WI38 (cell line): ENCODE results near the gene SNRNP27.

Source experiments
- H3K4me3 ChIP-seq: 2 replicates; pipeline ENCODE4 v1.5.1; 2011; ENCODE audit warnings: low read depth, mild to moderate bottlenecking, control low read depth, low read length
- TF ChIP-seq, protein P1 (sequence below): IDR thresholded peaks from 2 replicates; pipeline ENCODE4 v1.5.1; 2012; ENCODE audit warnings: low read depth, mild to moderate bottlenecking, control low read depth, low read length

SNRNP27 gene

DNA sequence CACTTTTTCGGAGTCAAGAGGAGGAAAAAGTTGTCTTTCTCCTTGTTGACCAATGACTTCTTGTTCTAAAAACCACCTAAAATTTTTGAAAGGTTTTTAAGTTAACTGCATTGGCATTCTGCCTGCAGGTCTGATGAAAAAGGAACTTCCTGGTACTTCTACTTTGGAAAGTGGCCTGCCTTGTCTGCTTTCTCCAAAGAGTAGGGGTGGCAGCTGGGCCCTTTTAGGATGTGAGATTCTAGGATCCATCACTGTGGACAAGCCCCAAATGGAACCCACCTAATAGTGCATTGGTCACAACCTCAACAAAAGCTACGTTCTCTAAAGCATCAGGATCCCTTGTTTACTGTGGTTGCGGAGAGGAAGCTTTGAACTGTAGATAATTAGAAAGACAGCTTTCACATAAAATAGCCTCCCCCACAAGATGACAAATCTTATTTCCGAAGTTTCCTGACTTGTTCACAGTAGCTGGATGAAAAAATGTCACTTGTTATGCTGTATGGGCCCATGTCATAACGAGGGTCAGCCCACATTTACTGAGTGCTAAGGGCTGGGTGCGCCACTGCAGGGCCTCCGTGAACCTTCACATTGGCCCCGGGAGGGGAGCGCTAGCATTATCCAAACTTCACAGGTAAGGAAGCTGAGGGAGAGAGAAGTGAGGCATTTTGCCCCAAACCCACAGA lies 50.2 kb downstream of the SNRNP27 start:
- TF ChIP-seq, protein P1, sequence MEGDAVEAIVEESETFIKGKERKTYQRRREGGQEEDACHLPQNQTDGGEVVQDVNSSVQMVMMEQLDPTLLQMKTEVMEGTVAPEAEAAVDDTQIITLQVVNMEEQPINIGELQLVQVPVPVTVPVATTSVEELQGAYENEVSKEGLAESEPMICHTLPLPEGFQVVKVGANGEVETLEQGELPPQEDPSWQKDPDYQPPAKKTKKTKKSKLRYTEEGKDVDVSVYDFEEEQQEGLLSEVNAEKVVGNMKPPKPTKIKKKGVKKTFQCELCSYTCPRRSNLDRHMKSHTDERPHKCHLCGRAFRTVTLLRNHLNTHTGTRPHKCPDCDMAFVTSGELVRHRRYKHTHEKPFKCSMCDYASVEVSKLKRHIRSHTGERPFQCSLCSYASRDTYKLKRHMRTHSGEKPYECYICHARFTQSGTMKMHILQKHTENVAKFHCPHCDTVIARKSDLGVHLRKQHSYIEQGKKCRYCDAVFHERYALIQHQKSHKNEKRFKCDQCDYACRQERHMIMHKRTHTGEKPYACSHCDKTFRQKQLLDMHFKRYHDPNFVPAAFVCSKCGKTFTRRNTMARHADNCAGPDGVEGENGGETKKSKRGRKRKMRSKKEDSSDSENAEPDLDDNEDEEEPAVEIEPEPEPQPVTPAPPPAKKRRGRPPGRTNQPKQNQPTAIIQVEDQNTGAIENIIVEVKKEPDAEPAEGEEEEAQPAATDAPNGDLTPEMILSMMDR, result no peak
- H3K4me3 ChIP-seq, result no peak overlapping the region

DNA sequence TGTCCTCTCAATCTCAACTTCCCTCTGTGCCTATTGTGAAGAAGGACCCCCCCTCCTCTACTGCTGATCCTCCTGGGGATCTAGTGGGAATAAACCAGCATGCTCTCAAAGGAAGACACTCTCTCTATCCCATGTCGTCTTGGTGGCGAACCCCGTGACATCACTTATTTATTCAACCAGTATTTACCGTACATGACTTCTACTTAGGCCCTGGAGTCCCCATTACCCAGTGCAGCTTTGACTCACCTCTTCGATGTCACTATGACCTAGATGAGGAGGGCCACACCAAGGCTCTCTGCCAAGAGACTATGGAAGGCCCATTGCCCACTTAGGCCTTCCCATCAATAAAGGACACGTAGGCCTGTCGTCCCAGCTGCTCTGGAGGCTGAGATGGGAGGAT lies 51.0 kb downstream of the SNRNP27 start:
- no peak overlapping the region for H3K4me3 ChIP-seq
- TF ChIP-seq, protein P1, result no peak

DNA sequence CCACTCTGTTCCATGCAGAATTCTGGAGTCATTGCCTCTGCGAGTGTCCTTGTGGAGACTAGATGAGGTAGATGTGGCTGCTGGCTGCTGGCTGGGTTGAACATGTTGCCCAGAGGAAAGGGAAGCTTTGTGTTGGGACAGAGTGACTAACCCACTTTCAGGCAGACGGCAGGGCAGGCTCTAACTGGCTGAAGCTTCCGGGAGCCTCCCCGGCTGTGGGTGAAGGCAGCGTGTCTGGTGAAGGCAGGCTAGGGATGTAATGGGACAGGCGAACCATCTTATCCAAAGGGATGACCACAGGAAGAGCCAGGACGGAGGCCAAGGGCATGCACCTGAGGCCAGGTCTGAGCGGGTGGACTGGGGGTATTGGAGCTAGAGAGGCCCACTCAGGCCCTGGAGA lies 51.7 kb downstream of the SNRNP27 start:
- no peak overlapping the region for H3K4me3 ChIP-seq
- TF ChIP-seq, protein P1, result no peak

DNA sequence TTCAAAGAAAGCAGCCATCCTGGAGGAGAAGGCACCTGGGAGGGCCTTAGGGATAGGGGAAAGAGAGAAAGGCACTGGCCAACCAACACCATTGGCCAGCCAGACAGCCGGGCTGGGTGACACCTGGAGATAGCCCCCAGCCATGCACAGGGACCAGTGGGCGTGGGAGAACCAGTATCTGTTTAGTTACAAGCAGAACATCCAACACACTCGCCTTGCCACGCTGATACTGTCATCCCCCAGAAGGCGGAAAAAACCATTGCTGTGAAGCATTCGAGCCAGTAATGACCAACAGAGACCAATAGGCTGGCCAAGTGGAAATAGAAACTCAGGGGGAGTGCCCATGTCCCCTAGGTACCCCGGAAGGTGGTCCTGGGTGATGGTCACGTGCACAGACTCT lies 52.2 kb downstream of the SNRNP27 start:
- H3K4me3 ChIP-seq, result no peak overlapping the region
- TF ChIP-seq, protein P1, result no peak

DNA sequence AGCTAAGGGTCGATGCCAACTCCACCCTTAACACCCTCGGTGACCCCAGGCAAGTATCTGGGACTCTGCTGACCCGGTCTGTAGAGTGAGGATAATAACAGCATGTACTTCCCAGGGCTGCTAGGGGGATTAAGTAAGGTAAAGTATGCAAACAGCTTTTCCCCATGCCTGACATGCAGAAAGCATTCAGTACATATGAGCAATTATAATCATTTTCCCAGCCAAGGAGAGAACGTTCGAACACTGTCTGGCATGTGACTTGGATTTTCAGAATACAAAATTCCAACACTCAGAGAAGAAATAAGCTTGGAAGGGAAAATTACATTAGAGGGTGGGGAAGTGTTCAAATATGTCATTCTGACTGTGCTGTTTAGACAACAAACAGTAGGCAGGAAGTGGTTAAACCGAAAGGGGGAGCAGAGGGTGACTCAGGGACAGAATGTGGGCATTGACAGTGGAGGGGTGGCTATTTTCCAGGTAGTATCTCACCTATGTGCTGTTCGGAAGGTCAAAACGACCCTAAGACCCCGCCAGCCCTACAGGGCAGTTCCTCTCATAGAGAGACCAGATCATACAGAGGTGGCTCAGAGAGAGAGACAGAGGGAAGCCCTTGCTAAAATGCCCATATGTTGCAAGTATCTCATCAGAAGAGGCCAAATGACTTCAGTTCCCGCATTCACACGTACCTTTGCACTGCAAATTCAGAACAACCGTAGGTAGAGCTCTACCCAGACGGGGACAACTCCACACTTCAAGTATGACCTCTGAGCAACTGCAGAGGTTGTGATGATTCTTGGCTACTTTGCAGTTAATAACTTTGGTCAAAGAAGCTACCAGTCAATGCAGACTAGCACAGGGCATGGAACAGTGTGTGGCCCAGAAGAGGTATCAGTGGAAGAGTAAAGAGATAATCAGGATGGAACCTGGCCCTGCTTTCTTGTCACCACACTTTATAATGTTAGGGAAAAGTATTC lies 52.9 kb downstream of the SNRNP27 start:
- TF ChIP-seq, protein P1, result no peak
- no peak overlapping the region for H3K4me3 ChIP-seq

DNA sequence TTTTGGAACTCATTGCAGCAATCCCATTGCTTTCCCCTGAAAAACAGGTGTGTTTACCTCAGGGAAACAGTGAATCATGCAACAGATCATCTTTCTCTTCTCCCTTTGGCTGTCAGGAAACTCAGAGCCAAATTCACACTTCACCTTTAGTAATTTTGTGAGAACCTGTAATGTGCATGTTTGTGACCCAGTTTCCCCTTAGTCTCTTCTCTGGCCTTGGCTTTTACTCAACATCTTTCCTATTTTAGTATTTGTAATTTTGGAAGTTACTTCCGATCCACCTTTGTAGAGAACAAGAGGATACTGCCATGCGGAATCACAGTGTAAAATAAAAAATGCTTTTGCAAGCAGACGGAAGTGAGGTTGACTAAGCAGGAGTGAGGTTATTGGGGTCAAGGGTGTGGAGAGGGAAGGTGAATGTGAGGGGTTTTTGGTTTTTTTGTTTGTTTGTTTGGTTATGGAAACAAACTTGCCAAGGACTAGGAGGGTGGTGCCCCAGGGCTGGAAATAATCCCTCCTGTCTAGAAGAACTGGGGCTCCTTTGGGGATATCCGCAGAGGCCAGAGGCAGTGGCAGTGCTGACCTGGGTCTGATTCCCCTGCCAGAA lies 53.7 kb downstream of the SNRNP27 start:
- H3K4me3 ChIP-seq, result no peak overlapping the region

More for the DNA sequence above, 53.7 kb downstream of the SNRNP27 start:
- TF ChIP-seq, protein P1, result no peak
